ENCODE results near the gene DIP2C. TPM values are rescaled to one million over a fixed set of nuclear protein-coding genes. Genes with fewer than 3 reads are reported as not detected.

Gene DIP2C
- total and polyA plus RNA-seq, 2 donors (not counting 1 experiment from before 2014, with no cell fraction given) = 1.3 to 1.9 TPM

GRCh38 chr10:689121-689451 lies 382 bp downstream of the DIP2C start:
- H3K4me1 Mint-ChIP-seq = peaks cover 4% of the 10 kb centered on the region
- H2AFZ ChIP-seq (ENCODE audit: insufficient read depth, low read depth, low read length, poor library complexity, severe bottlenecking) = no peak overlapping the region
- H3K4me1 ChIP-seq (ENCODE audit: control insufficient read depth in 2 of 2, insufficient read depth in 2 of 2, low read length in 2 of 2) = no peaks in the 10 kb centered on the region
- ChIA-PET POLR2A (no interaction called here), CTCF (no interaction called here)
- peaks cover 60% of the 10 kb centered on the region for H3K27me3 Mint-ChIP-seq
- no peak overlapping the region for H3K27ac Mint-ChIP-seq
- no peak overlapping the region for H3K9ac ChIP-seq (ENCODE audit: low read length)
- no peak overlapping the region for H3K4me3 ChIP-seq (ENCODE audit: control extremely low read depth in 1 of 5, extremely low read depth in 1 of 5, insufficient read depth in 1 of 5, low read depth in 2 of 5, low read length in 4 of 5)
- H3K27me3 ChIP-seq (replicated peaks in 1 of 4; ENCODE audit: control extremely low read depth in 1 of 4, control insufficient read depth in 3 of 4, insufficient read depth in 4 of 4, low read length in 3 of 4) = peaks cover 0 to 15% (median 3%) of the 10 kb centered on the region in 4 experiments
- H3K27ac ChIP-seq (ENCODE audit: low read length in 2 of 2) = no peak overlapping the region
- ATAC-seq (ENCODE audit: low read depth) (no peak), DNase-seq (no peak)
- H3K79me2 ChIP-seq (ENCODE audit: control insufficient read depth, insufficient read depth, low read length) = no peaks in the 10 kb centered on the region
- TF ChIP-seq, protein P1, sequence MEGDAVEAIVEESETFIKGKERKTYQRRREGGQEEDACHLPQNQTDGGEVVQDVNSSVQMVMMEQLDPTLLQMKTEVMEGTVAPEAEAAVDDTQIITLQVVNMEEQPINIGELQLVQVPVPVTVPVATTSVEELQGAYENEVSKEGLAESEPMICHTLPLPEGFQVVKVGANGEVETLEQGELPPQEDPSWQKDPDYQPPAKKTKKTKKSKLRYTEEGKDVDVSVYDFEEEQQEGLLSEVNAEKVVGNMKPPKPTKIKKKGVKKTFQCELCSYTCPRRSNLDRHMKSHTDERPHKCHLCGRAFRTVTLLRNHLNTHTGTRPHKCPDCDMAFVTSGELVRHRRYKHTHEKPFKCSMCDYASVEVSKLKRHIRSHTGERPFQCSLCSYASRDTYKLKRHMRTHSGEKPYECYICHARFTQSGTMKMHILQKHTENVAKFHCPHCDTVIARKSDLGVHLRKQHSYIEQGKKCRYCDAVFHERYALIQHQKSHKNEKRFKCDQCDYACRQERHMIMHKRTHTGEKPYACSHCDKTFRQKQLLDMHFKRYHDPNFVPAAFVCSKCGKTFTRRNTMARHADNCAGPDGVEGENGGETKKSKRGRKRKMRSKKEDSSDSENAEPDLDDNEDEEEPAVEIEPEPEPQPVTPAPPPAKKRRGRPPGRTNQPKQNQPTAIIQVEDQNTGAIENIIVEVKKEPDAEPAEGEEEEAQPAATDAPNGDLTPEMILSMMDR (IDR thresholded peaks at IDR 0.05) = no peak
- TF ChIP-seq EZH2 (IDR thresholded peaks at IDR 0.05; ENCODE audit: borderline replicate concordance, insufficient read depth, low read depth, low read length, poor library complexity, severe bottlenecking) = no peak
- no peak overlapping the region for H3K4me2 ChIP-seq (replicated peaks; ENCODE audit: low read depth, low read length, poor library complexity, severe bottlenecking)
- H3K4me3 Mint-ChIP-seq = no peak overlapping the region
- peaks cover 0 to 23% (median 0%) of the 10 kb centered on the region in 3 donors for H3K9me3 ChIP-seq (ENCODE audit: control extremely low read depth in 1 of 3, control insufficient read depth in 2 of 3, insufficient read depth in 1 of 3, low read length in 2 of 3)
- H4K20me1 ChIP-seq (ENCODE audit: control insufficient read depth, insufficient read depth, low read length, poor library complexity, severe bottlenecking) = no peaks in the 10 kb centered on the region
- H3K9me3 Mint-ChIP-seq (ENCODE audit: insufficient read depth) = no peaks in the 10 kb centered on the region
- intact Hi-C loops (cut with micrococcal nuclease) = no loop called here
- H3K36me3 ChIP-seq (replicated peaks in 1 of 2; ENCODE audit: control extremely low read depth in 1 of 2, control insufficient read depth in 1 of 2, extremely low read depth in 1 of 2, insufficient read depth in 2 of 2, low read length in 1 of 2) = no peaks in the 10 kb centered on the region
- 5% methylated on average over 41 of the region's 42 CpGs for WGBS (ENCODE audit: insufficient coverage)

- peaks cover 54% of the 10 kb centered on the region for H3K27me3 Mint-ChIP-seq
- peak overlapping the region; percentile 1 for H3K4me3 Mint-ChIP-seq
- H2AFZ ChIP-seq (ENCODE audit: insufficient read depth, low read depth, low read length, poor library complexity, severe bottlenecking) = no peak overlapping the region
- H3K27me3 ChIP-seq (replicated peaks in 1 of 4; ENCODE audit: control extremely low read depth in 1 of 4, control insufficient read depth in 3 of 4, insufficient read depth in 4 of 4, low read length in 3 of 4) = peaks cover 0 to 15% (median 3%) of the 10 kb centered on the region in 4 experiments
- ChIA-PET POLR2A (no interaction called here), CTCF (no interaction called here)
- no peaks in the 10 kb centered on the region for H3K36me3 ChIP-seq (replicated peaks in 1 of 2; ENCODE audit: control extremely low read depth in 1 of 2, control insufficient read depth in 1 of 2, extremely low read depth in 1 of 2, insufficient read depth in 2 of 2, low read length in 1 of 2)
- no peak overlapping the region for H3K4me3 ChIP-seq (ENCODE audit: control extremely low read depth in 1 of 5, extremely low read depth in 1 of 5, insufficient read depth in 1 of 5, low read depth in 2 of 5, low read length in 4 of 5)
- peaks cover 0 to 27% (median 0%) of the 10 kb centered on the region in 3 donors for H3K9me3 ChIP-seq (ENCODE audit: control extremely low read depth in 1 of 3, control insufficient read depth in 2 of 3, insufficient read depth in 1 of 3, low read length in 2 of 3)
- no peaks in the 10 kb centered on the region for H3K9me3 Mint-ChIP-seq (ENCODE audit: insufficient read depth)
- H3K9ac ChIP-seq (ENCODE audit: low read length) = no peak overlapping the region
- intact Hi-C loops (cut with micrococcal nuclease) = no loop called here
- DNase-seq (no peak), ATAC-seq (ENCODE audit: low read depth) (no peak)
- H3K27ac ChIP-seq (ENCODE audit: low read length in 2 of 2) = no peak overlapping the region
- H3K4me2 ChIP-seq (replicated peaks; ENCODE audit: low read depth, low read length, poor library complexity, severe bottlenecking) = no peak overlapping the region
- H3K4me1 ChIP-seq (ENCODE audit: control insufficient read depth in 2 of 2, insufficient read depth in 2 of 2, low read length in 2 of 2) = no peaks in the 10 kb centered on the region
- WGBS (ENCODE audit: insufficient coverage) = 18% methylated on average over 51 of the region's 57 CpGs
- H3K4me1 Mint-ChIP-seq = peaks cover 4% of the 10 kb centered on the region
- no peak overlapping the region for H3K27ac Mint-ChIP-seq
- H3K79me2 ChIP-seq (ENCODE audit: control insufficient read depth, insufficient read depth, low read length) = no peaks in the 10 kb centered on the region
- no peak for TF ChIP-seq EZH2 (IDR thresholded peaks at IDR 0.05; ENCODE audit: borderline replicate concordance, insufficient read depth, low read depth, low read length, poor library complexity, severe bottlenecking)
- TF ChIP-seq, protein P1 (IDR thresholded peaks at IDR 0.05) = no peak
- no peaks in the 10 kb centered on the region for H4K20me1 ChIP-seq (ENCODE audit: control insufficient read depth, insufficient read depth, low read length, poor library complexity, severe bottlenecking)
These were observed 952 bp downstream of the DIP2C start for GRCh38 chr10:688312-689120.
